GM19023 (cell line): Measurements from ENCODE around the gene PKLR.
"Not testable (repeated sequence)": the region's sequence is repeated elsewhere in the genome, so short reads cannot be mapped to it uniquely, and the experiment has no call there.

Source experiments
- ATAC-seq: cut with Tn5 transposase; IDR thresholded peaks from one replicate; pipeline ENCODE4 v1.9.1; 2021; ENCODE audit warnings: mild to moderate bottlenecking, moderate library complexity; ENCODE audit not compliant: unreplicated experiment

The PKLR gene

DNA sequence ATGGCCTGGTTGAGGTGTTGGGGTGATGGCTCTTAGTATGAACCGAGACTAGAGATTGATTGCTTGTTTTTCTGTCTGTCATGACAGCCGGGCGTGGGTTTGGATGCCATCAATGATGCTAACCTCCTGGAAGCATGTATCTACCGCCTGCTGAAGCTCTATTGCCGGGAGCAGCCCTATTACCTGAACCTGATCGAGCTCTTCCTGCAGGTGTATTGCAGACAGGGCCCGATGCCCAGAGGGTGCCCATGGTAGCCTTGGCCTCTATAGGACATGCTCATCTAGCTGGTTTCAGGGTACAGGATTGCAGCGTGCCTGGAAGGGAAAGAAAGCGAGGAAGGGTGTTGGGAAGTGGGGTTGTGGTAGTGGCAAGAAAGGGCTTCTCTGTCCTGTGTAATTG, 16.8 kb upstream of the PKLR start:
- ATAC-seq = no peak

- no peak for ATAC-seq
These were observed 15.7 kb upstream of the PKLR start for GRCh38 chr1:155316922-155317321.

DNA sequence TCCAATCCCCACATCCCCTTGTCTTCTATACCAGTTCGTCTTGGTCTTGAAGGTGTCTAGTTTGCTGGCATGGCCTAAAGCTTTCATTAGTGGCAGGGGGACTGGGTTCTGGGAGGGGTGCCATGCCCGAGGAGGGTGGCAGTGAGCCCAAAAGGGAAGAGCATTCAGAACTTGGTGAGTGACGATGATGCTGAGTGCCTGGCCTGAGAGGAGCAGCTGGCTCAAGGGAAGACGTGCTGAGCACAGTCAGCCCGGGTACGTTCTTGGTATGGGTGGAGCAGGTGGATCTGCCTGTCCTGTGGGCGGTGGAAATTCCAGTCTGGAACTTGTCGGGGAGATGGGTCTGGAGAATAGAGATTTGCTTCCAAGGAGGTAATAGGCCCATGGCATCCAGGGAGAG, 12.0 kb upstream of the PKLR start:
- no peak for ATAC-seq

GRCh38 chr1:155309423-155310021, 8.3 kb upstream of the PKLR start:
- no peak for ATAC-seq

GRCh38 chr1:155308493-155309422, 7.5 kb upstream of the PKLR start, which contains the start of gene FDPS:
Gene FDPS (plus strand): TSS chr1:155308866. CDS start chr1:155309790, 924 bp downstream.
- peak; percentile 96 for ATAC-seq

DNA sequence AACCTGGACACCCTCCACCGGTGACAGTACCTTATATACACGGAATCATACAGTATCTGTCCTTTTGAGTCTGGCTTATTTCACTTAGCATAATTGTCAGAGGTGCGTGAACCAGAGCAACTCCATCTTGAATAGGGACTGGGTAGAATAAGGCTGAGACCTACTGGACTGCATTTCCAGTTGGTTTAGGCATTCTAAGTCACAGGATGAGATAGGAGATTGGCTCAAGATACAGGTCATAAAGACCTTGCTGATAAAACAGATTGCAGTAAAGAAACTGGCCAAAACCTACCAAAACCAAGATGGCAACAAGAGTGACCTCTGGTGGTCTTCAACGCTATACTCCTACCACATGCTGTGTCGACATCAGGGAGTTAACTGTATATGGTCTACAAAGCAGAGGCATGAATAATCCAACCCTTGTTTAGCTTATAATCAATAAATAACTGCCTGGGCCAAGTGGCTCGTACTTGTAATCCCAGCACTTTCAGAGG, 6.1 kb upstream of the PKLR start:
- no peak for ATAC-seq

DNA sequence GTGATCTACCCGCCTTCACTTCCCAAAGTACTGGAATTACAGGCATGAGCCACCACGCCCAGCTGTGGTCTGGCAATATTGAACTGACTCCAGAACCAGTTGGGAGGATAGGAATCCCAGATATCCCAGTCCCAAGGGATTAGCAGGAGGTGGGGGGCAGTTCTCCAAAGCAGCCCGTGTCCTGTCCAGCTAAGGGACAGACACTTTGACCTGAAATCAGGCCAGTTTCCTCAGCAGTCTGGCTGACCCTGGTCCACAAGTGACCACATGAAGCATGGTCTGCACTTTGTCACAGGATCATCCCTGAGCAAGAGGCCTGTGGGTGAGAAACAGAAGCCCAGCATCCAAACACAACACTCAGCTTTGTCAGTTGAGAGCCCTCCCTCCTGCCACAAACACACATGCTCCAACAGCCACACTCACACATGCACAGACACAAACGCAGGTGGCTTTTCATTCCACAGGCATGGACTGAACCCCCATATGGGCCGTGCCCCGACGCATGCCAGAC, 4.7 kb upstream of the PKLR start:
- no peak for ATAC-seq

DNA sequence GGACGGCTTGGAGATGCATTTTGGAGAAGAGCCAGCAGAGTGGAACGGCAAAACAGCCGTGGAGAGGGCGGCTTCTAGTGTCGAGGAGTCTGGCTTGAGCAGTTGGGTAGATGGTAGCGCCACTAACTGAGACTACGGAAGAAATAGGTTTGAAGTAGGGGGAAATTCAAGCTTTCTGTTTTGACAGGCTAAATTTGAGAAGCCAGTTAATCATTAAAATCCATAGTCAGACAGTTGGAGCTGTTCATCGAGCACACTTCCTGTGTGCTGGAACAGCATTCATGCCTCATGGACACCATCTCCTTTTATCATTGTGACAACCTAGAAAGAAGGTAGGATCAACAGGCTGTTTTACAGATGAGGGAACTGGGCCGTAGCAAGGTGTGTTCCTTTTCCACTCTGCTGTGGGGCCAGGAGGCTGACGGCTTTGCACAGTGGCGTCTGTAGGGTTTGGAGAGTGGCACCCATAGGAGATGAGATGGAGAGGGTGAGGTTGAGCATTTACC, 3.4 kb upstream of the PKLR start:
- ATAC-seq = no peak

GRCh38 chr1:155300553-155301329, 497 bp downstream of the PKLR start:
- ATAC-seq = no peak

DNA sequence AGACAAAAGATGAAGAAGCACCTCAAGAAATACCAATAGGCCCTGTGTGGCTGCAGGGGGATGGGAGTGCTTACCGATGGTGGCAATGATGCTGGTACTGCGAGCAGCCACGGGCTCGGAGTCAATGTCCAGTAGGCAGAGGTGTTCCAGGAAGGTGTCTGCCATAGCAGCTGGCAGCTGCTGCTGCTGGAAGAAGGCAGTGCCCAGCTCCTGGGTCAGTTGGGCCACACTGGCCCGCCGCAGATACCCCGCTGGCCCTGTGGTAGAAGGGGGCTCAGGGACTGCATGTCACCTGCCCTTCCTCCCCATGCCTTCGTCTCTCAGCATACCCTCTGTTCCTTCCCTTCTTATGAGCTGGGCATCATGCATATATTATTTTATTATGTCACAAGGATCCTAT, 1.2 kb downstream of the PKLR start:
- no peak for ATAC-seq

DNA sequence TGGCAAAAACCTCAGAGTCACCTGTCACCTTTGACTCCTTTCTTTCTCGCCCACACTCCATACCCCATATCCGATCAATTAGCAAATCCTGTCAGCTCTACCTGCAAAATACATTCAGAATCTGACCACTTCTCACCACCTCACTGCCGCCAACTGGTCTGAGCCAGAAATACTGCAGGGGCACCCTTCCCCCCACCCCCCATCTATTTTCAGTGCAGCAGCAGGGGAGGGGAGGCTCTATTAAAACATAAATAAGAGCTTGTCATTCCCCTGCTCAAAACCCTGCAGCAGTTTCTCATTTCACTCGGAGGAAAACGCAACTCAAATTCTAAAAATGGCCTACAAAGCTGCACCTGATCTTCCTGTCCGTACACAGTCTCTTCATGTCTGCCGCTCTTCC, 3.9 kb downstream of the PKLR start:
- no peak for ATAC-seq

DNA sequence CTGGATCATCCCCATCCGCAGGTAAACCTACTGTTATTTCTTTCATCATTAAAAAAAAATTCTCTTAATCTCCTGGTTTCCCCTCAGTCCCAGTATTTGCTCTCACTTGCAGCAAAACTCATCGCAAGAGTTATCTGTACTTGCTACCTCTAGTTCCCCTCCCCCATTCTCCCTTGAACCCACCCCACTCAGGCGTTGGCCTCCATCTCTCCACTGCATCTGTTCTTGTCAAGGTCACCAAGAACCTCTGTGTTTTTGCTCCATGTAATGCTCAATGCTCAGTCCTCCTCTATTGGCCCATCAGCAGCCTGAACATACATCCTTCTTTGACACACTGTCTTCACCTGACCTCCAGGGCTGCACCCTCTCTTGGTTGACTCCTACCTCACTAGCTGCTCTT, 4.6 kb downstream of the PKLR start:
- no peak for ATAC-seq

- no peak for ATAC-seq
These were observed 5.3 kb downstream of the PKLR start for GRCh38 chr1:155295942-155296267.

DNA sequence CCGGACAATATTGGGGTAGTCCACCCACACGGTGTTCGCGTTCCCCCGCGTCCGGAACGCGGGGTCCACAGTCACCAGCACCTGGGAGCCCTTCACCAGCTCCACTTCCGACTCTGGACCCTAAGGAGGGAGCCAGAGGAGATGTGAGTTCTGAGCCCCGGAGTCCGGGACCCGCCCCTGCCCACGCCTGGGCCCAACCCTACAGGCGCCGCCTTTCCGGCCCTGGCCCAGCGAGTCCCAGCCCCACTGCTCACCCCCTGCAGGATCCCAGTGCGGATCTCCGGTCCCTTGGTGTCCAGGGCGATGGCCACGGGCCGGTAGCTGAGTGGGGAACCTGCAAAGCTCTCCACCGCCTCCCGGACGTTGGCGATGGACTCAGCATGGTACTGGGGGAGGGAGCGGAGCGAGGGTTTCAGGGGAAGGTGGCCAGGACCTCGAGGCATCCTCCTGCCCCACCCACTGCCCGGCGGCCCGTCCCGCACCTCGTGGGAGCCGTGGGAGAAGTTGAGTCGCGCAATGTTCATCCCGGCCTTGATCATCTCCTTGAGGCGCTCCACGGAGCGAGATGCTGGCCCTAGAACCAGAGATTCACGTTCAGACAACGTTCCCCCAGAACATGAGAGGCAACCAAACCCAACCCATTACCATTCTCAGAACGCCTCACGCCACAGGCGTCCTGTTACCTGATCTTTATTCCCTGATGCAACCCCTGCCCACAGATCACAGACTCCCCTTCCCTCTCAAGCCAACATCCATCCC, 5.9 kb downstream of the PKLR start:
- ATAC-seq = no peak

- ATAC-seq = no peak
These were observed 6.6 kb downstream of the PKLR start for GRCh38 chr1:155294520-155295182.

- no peak for ATAC-seq
These were observed 8.0 kb downstream of the PKLR start for GRCh38 chr1:155293086-155293749.

DNA sequence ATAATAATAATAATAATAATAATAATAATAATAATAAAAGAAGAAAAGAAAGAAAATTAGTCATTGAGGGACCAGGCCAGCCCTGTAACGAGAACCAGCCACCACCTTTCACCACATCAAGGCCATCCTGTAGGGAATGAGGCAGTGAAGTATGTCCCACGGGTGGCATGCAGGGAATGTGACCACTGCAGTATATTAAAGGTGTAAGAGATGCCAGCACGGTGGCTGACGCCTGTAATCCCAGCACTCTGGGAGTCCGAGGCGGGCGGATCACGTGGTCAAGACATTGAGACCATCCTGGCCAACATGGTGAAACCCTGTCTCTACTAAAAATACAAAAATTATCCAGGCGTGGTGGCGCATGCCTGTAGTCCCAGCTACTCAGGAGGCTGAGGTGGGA, 10.2 kb downstream of the PKLR start:
- not testable (repeated sequence) for ATAC-seq

- ATAC-seq = no peak
These were observed 13.2 kb downstream of the PKLR start for GRCh38 chr1:155287987-155288543.

DNA sequence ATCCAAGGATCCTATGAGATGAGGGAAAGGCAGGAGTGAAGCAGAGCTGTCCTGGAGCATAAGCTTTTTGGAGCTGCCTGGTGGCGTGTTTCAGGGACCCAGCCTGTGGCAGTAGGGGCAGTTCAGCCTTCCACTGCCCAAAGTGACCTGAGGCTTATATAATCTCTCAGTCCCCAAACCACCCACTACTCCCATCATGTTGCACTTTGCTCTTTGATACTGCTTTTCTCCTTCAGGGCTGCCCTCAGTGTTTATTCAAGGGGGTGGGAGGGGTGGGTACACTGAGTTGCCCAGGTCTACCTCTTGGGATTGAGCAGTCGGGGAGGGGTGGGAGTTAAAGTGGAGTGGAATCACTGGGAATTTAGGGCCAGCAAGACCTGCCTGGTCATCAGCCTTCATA, 14.7 kb downstream of the PKLR start:
- ATAC-seq = no peak
